Endothelial cell of umbilical vein (primary cell): ENCODE results near the gene ZG16. TPM values are rescaled to one million over a fixed set of nuclear protein-coding genes. Genes with fewer than 3 reads are reported as not detected.

ENCODE experiments used
- BruUV-seq: library from RNA; stranded (reverse); fragments of 400-500 nt; replicated peaks from 2 replicates; lab custom pipeline; 2021; lab: Mats Ljungman, UMichigan
- CTCF ChIA-PET: fragments of 300-600, 350-600 bp; sonication (Branson Sonifier 250); formaldehyde crosslinking; loops from one replicate; lab custom pipeline; 2021; ENCODE audit warnings: antibody characterized with exemption, inconsistent platforms; lab: Charles Lee
- POLR2A ChIA-PET: fragments of 300-600, 350-600 bp; sonication (Branson Sonifier 250); formaldehyde crosslinking; loops from one replicate; lab custom pipeline; 2021; ENCODE audit warnings: antibody characterized with exemption, inconsistent platforms; lab: Charles Lee
- DNase-seq: peaks from one replicate; pipeline ENCODE4 v3.0.0-alpha.2; 2011; ENCODE audit warnings: low read depth, low spot score
- FAIRE-seq: peaks from 2 replicates; lab custom pipeline; 2011; peaks lifted over from hg19 to GRCh38; lab: Jason Lieb, UNC
- H2AFZ ChIP-seq: 2 replicates; pipeline ENCODE4 v1.6.0; 2012; ENCODE audit warnings: low read depth, low read length, control low read depth, inconsistent platforms
- H3K27ac ChIP-seq: 2 replicates; pipeline ENCODE4 v1.5.1; 2011; ENCODE audit warnings: low read depth, mild to moderate bottlenecking, control low read depth, low read length, moderate library complexity; ENCODE audit not compliant: insufficient read depth
- H3K27me3 ChIP-seq, 2 experiments: 2 replicates each; pipeline versions ENCODE4 v1.6.0 to v1.6.1; 2011; ENCODE audit warnings: low read length in 2 of 2, mixed read lengths in 1 of 2; ENCODE audit not compliant: control insufficient read depth in 2 of 2, insufficient read depth in 2 of 2
- H3K36me3 ChIP-seq, 2 experiments: 2 replicates in 1 of 2; 3 replicates in 1 of 2; pipeline ENCODE4 v1.5.1; 2011; ENCODE audit warnings: low read length in 2 of 2, mild to moderate bottlenecking in 1 of 2, moderate library complexity in 1 of 2; ENCODE audit not compliant: control insufficient read depth in 2 of 2, insufficient read depth in 2 of 2; ENCODE audit errors: extremely low read depth in 1 of 2
- H3K4me1 ChIP-seq: 3 replicates; pipeline ENCODE4 v1.5.1; 2011; ENCODE audit warnings: mild to moderate bottlenecking, low read length; ENCODE audit not compliant: control insufficient read depth, insufficient read depth; ENCODE audit errors: extremely low read depth
- H3K4me2 ChIP-seq: 2 replicates; pipeline ENCODE4 v1.6.1; 2011; ENCODE audit warnings: low read length, control low read depth, mixed read lengths; ENCODE audit not compliant: insufficient read depth
- H3K4me3 ChIP-seq, 3 experiments: fragments of 200-600 bp in 1 of 3; sonication (generic), shearing (Covaris generic) in 1 of 3; replicated peaks in 1 of 3; 2 replicates each; pipeline ENCODE4 v1.5.1; 2011 to 2016; ENCODE audit warnings: control low read depth in 3 of 3, low read length in 3 of 3, mild to moderate bottlenecking in 2 of 3, inconsistent platforms in 1 of 3, low read depth in 1 of 3, moderate library complexity in 1 of 3; ENCODE audit not compliant: insufficient read depth in 1 of 3
- H3K79me2 ChIP-seq: 2 replicates; pipeline ENCODE4 v1.6.0; 2012; ENCODE audit warnings: low read length, inconsistent platforms; ENCODE audit not compliant: control insufficient read depth, insufficient read depth
- H3K9ac ChIP-seq: replicated peaks from 2 replicates; pipeline ENCODE3; 2011; ENCODE audit warnings: low read length, control low read depth; ENCODE audit not compliant: insufficient read depth; ENCODE audit errors: extremely low read depth
- H3K9me1 ChIP-seq: replicated peaks from 3 replicates; pipeline ENCODE4 v1.6.0; 2011; ENCODE audit warnings: mild to moderate bottlenecking, low read length; ENCODE audit not compliant: control insufficient read depth, insufficient read depth; ENCODE audit errors: extremely low read depth
- H3K9me3 ChIP-seq: replicated peaks from 2 replicates; pipeline ENCODE4 v1.5.1; 2012; ENCODE audit warnings: low read length, inconsistent platforms; ENCODE audit not compliant: control insufficient read depth, insufficient read depth
- H4K20me1 ChIP-seq: replicated peaks from 2 replicates; pipeline ENCODE3; 2011; ENCODE audit warnings: mild to moderate bottlenecking, low read length; ENCODE audit not compliant: control insufficient read depth, insufficient read depth; ENCODE audit errors: extremely low read depth
- FOS ChIP-seq: IDR thresholded peaks from 2 replicates; pipeline ENCODE4 v1.6.1; 2011; ENCODE audit warnings: mild to moderate bottlenecking, low read length, moderate library complexity, borderline replicate concordance; ENCODE audit not compliant: insufficient read depth
- GATA2 ChIP-seq: IDR thresholded peaks from 2 replicates; pipeline ENCODE4 v1.7.0; 2011; ENCODE audit warnings: low read depth, mild to moderate bottlenecking, moderate library complexity, mixed read lengths, low read length; ENCODE audit not compliant: insufficient read length, insufficient read depth
- MYC ChIP-seq: IDR thresholded peaks from one replicate; pipeline ENCODE4 v1.6.1; 2011; ENCODE audit warnings: mild to moderate bottlenecking, low read depth, low read length
- POLR2A ChIP-seq: IDR thresholded peaks from 2 replicates; pipeline ENCODE4 v1.6.1; 2012; ENCODE audit warnings: low read depth, mild to moderate bottlenecking, control low read depth, low read length
- POLR2AphosphoS5 ChIP-seq: IDR thresholded peaks from 2 replicates; pipeline ENCODE4 v1.6.1; 2012; ENCODE audit warnings: low read depth, mild to moderate bottlenecking, control low read depth, low read length, moderate library complexity; ENCODE audit not compliant: insufficient read depth
- dilution Hi-C: fragments of 300-500 bp; cut with MboI; formaldehyde crosslinking; loops from one replicate; pipeline ENCODE4 v1.15.0; 2019; ENCODE audit warnings: low sequenced_read_pairs; ENCODE audit not compliant: extremely low pct_ligation_motif_present
- intact Hi-C: fragments of 100-400 bp; cut with micrococcal nuclease; formaldehyde crosslinking; loops from one replicate; pipeline ENCODE4 v1.10.0; 2022
- polyA plus RNA-seq, 4 experiments: library from polyadenylated mRNA; depleted of rRNA in 3 of 4; stranded (reverse) in 3 of 4; unstranded in 1 of 4; fragments of >200 nt; gene quantifications; 2 replicates each; pipeline versions ENCODE4 v1.2.1 to v1.2.3, GENCODE V29; 2011 to 2012; ENCODE audit warnings: missing spikeins in 1 of 4
- total RNA-seq: library from RNA; stranded (reverse); gene quantifications from 2 replicates; pipeline ENCODE4 v1.2.3, GENCODE V29; 2021
- TF ChIP-seq, protein P1 (sequence below): IDR thresholded peaks from 2 replicates; pipeline ENCODE4 v1.6.1; 2011; ENCODE audit not compliant: insufficient read depth, insufficient read length

ZG16 gene
- total and polyA plus RNA-seq, 2 donors (not counting 3 experiments of a cell fraction or from before 2014, with no cell fraction given) = not detected

GRCh38 chr16:29806641-29807425 lies 28.8 kb downstream of the ZG16 start:
- FAIRE-seq (no peak), DNase-seq (peak; percentile 23)
- ChIA-PET CTCF (interaction anchor here (0.8 to 3.7 kb wide), 27 partner anchors 10 to 225 kb away, joined by 3 to 163 read pairs (median 7); partner anchors contain the start of genes ASPHD1, CDIPT, KCTD13 and KIF22), POLR2A (interaction anchor here (0.6 to 1.5 kb wide), 4 partner anchors 9 to 97 kb away, joined by 3 to 4 read pairs (median 4); partner anchors contain the start of gene PAGR1)
- Histone ChIP-seq H3K27me3 (no peaks in the 10 kb centered on the region), H3K27ac (peak overlapping the region; percentile 8), H3K4me1 (peaks cover 41% of the 10 kb centered on the region), H3K9me1 (no peaks in the 10 kb centered on the region), H3K4me2 (peak overlapping the region; percentile 71), H3K9me3 (no peaks in the 10 kb centered on the region), H3K79me2 (peaks cover 29% of the 10 kb centered on the region), H3K4me3 (peak overlapping the region; percentile 42 to 72 (median 62)), H3K9ac (peak overlapping the region; percentile 44), H4K20me1 (no peaks in the 10 kb centered on the region), H2AFZ (no peak overlapping the region), H3K36me3 (peaks cover 6 to 14% of the 10 kb centered on the region in 2 experiments)
- TF ChIP-seq, protein P1, sequence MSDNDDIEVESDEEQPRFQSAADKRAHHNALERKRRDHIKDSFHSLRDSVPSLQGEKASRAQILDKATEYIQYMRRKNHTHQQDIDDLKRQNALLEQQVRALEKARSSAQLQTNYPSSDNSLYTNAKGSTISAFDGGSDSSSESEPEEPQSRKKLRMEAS = no peak
- TF ChIP-seq MYC = no peak
- no peak for TF ChIP-seq POLR2AphosphoS5
- no peak for TF ChIP-seq GATA2
- no peak for TF ChIP-seq FOS
- peak; percentile 28 for TF ChIP-seq POLR2A
- intact Hi-C loops (loop anchor here (5.0 kb wide), 2 partner anchors 105 to 165 kb away; partner anchors contain the start of gene TAOK2), dilution Hi-C loops (loop anchor here (10.0 kb wide), 1 partner anchor 188 kb away; the partner anchor contains the start of genes HIRIP3 and INO80E)
- BruUV-seq = no TSS peak
